COLO829 (cell line): ENCODE measurements around the gene OR51B4.
"Not testable (repeated sequence)": the region's sequence is repeated elsewhere in the genome, so short reads cannot be mapped to it uniquely, and the experiment has no call there.

ENCODE experiments used
- DNase-seq: peaks from one replicate; pipeline ENCODE4 v3.0.0; 2012; ENCODE audit warnings: low spot score

OR51B4 gene, protein sequence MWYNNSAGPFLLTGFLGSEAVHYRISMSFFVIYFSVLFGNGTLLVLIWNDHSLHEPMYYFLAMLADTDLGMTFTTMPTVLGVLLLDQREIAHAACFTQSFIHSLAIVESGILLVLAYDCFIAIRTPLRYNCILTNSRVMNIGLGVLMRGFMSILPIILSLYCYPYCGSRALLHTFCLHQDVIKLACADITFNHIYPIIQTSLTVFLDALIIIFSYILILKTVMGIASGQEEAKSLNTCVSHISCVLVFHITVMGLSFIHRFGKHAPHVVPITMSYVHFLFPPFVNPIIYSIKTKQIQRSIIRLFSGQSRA

DNA sequence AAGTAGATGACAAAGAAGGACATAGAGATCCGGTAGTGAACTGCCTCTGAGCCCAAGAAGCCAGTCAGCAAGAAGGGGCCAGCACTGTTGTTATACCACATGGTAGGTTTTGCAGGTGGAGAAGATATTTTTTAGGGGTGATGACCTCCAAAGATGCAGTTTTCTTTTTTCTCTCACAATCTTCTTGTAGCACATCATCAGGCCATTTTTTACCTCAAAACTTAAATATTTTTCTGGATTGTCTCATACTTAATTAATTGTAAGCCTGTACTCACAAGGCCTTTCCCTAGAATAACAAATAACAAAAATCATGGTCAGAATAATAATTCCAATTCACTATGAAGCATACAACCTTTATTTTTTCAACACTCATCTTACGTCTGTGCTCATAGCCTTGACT is at the start of gene OR51B4:
Gene OR51B4 (minus strand): TSS at position 101 of the 400 bp plus-strand sequence. CDS start 0 bp downstream, at position 101.
- no peak for DNase-seq

DNA sequence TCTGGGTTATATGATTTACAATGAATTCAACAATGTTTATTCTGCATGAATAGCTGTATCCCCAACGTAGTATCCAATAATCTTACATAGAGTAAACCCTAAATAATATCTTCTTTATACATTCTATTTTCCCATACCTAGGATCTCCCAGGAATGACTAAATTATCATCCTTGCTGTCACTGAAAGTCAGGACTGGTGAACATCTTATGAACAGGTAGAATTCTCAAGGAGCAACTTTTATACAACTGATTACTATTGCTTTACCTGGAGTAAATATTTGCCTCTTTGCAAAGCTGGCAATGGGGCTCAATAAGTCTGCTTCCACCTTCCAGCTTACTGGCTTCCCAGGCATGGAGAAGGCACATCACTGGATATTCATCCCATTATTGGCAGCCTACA is 49.5 kb upstream of the OR51B4 start, which contains the start of gene OR51B6:
Gene OR51B6 (plus strand): TSS at position 301 of the 400 bp plus-strand sequence. CDS start 0 bp downstream, at position 301.
- no peak for DNase-seq

DNA sequence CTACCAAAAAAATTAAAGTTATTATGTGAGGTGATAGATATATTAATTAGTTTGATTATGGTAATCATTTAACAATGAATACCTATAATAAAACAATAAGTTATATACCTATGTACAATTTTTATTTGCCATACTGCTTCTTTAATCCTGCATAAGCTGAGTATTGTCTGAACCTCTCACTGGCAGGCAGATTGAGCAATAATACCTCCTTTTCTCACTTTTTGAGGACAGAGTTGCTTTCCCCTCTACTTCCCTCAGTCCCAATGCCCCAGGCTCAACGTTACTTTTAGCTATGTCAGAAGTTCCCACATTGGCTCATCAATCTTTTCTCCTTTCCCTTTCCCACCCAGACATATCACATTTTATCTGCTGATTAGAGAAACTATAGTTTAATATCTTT is 47.8 kb upstream of the OR51B4 start:
- DNase-seq = no peak

DNA sequence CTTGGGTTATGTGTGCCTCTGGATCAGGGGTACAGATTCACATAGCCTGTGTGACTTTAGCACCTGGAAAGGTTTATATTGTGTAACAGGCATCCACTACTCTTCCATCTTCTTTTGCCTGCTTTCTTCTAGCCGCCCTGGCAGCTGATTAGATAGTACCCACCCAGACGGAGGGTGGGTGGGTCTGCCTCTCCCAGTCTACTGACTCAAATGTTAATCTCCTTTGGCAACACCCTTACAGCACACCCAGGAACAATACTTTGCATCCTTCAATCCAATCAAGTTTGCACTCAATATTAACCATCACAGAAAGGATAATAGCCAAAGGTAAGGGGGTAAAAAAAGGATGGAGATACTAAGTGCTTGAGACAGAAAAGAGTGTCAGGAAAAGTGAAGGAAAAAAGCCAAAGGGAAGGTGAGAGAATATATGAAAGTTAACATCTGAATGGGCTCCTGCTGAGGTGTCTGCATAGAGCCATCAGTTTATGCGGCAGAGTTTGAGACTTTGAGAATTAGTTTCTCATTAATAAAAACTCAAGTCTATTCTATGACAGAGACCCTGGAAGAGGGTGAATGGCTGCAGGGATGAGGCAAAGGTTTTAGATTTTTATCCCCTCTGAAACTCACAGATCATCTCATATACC is 46.9 kb upstream of the OR51B4 start:
- no peak for DNase-seq

DNA sequence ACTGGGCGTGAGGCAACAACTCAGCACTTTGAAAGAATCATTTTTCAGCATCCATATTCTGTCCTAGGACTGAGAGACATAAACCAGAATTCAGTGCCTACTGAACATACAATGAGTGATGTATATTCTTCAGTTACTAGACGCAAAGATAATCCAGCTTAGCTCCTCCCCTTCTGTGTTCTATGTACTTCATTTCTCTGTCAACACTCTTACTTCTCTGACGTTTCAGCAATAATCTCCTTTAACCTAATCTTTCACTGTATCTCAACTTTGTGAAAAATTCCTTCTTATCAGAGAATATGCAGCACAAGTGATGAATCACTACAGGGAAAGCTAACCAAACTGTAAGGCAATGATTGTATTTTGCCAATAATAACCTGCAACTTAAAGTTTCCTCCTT is 44.1 kb upstream of the OR51B4 start:
- DNase-seq = no peak

DNA sequence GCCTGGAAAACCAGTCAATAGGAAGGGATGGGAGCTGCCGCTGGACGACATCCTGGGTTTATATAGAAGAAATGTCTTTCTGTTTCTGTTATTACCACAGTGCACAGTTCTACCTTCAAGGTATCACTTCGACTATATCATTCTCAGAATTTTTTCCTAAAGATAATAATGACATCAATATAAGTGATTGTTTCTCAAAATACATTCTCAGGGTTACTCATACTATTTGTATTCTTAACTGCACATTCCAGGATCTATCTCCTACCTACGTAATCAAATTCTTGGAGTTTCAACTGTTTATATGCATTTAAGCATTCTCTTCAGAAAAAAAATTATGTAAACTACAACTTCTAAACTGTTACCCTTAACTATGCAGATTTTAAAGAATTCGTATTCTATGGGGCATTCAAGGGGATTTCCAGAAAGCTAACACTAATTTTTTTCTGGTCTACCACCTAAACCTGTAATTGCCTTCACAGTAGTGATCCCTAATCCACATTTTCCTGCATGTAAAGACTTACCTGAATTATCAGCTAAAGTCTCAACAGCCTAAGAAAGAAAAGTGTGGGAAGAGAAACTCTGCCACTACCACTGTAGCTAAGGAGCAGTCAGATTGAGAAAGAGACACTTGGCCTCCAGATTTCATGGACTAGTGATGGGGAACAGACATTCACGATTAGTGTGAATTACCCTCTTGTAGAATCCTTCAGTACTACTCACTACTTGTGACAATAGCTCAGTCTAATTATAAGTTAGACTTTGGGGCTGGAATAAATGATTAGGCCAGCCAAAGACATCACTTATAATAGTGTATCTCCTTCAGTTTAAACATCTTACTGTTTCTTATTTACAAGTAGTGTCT is 42.0 kb upstream of the OR51B4 start, which contains the start of gene OR51B5:
Gene OR51B5 (minus strand): TSS at position 51 of the 862 bp plus-strand sequence. CDS start 0 bp downstream, at position 51.
- DNase-seq = no peak

DNA sequence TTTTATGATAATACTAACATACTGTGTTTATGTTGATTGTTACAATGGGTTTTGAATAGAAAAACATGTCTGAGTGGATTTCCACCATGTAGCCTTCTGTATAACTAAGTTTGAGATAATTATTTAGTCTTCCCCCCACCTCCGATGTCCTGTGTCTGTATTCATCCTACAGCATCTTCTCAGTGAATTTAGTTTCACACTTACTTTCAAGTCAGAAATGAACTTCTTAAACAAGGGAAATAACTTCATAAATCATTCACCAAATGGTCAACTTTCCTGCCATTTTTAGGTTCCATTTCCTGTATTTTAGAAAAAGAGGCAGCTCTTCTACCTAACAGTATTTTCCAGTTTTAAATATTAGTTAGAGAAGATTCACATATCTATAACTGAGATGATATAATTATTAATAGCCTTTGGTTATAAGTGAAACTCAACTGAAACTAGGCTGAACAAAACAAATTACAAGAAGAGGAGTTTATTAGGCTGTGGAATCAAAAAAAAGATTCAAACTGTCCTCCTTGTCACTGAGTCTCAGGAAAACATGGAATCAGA is 38.1 kb upstream of the OR51B4 start:
- DNase-seq = no peak

DNA sequence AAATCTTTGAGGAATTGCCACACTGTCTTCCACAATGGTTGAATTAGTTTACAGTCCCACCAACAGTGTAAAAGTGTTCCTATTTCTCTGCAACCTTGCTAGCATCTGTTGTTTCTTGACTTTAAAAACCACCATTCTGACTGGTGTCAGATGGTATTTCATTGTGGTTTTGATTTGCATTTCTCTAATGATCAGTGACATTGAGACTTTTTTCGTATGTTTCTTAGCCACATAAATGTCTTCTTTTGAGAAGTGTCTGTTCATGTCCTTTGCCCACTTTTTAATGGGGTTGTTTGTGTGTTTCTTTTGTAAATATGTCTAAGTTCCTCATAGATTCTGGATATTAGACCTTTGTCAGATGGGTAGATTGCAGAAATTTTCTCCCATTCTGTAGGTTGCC is 35.5 kb upstream of the OR51B4 start:
- not testable (repeated sequence) for DNase-seq

DNA sequence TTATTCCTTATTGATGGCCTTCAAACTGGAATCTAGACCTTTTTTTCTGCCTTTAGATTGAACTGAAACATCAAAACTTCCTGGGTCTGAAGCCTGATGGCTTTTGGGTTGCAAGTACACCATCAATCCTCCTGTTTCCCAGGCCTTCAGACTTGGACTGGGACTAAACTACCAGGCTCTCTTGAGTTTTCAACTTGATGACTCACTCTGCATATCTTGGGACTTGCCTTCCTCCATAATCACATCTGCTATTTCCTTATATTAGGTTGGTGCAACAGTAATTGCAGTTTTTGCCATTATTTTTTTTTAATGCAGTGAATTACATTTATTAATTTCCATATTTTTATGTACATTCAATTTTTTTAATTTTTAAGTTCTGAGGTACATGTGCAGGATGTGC is 34.6 kb upstream of the OR51B4 start:
- no peak for DNase-seq

DNA sequence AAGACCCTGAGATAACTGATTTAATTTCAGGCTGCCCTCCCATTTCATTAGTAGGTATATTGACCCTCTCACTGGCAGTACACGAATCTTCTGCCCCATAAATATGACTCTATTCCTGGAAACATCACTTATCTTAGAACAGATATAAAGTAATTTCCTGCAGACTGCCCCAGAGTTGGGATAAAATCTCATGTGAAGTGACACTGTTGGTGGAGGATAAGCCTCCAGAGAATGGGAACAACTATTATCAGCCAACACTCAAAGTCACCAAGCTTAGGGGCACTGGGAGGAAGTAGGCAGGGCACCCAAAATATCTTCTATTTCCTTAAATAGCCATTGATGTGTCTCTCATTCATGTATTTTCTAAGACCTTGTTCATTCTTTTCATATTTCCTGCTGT is 33.4 kb upstream of the OR51B4 start:
- no peak for DNase-seq

DNA sequence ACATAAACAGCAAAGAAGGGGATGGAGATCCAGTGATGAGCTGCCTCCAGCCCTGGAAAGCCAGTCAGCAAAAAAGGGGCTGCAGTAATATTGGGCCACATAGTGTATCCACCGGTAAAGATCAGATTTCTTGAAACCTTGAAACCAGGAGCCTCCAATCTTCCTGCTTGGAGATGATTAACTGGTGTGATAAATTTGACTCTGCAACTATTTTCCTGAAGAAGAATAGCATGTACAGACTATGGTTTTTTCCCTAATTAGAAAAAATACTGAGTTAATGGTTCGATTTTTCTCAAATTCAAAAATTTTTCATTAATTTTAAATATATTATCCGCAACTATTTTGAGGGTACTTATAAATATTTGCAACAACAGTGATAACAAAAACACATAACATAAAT is 22.5 kb upstream of the OR51B4 start, which contains the start of gene OR51B2:
Gene OR51B2 (minus strand): TSS at position 101 of the 400 bp plus-strand sequence. CDS start 0 bp downstream, at position 101.
- DNase-seq = no peak

DNA sequence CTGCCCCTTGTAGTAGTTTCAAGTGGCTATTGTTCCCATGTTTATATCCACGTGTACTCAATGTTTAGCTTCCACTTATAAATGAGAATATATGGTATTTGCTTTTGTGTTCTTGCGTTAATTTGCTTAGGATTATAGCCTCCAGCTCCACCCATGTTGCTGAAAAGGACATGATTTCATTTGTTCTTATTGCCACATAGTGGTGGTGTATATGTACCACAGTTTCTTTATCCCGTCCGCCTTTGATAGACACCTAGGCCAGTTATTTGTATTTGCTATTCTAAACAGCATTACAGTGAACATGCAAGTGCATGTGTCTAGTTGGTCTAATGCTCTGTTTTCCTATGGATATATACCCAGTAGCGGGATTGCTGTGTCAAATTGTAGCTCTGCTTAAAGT is 15.5 kb upstream of the OR51B4 start:
- DNase-seq = no peak

DNA sequence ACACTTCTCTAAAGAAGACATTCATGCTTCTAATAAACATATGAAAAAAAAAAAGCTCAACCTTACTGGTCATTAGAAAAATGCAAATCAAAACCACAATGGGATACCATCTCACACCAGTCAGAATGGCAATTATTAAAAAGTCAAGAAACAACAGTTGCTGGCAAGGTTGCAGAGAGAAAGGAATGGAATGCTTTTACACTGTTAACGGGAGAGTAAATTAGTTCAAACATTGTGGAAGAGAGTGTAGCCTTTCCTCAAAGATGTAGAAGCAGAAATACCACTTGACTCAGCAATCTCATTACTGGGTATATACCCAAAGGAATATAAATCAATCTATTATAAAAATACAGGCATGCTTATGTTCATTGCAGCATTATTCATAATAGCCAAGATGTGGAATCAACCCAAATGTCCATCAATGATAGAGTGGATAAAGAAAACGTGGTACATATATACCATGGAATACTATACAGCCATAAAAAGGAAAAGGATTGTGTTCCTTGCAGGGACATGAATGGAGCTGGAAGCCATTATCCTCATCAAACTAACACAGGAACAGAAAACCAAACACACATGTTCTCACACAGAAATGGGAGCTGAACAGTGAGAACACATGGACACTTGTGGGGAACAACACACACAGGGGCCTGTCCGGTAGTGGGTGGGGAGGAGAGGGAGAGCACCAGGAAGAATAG is 11.7 kb upstream of the OR51B4 start:
- DNase-seq = not testable (repeated sequence)

DNA sequence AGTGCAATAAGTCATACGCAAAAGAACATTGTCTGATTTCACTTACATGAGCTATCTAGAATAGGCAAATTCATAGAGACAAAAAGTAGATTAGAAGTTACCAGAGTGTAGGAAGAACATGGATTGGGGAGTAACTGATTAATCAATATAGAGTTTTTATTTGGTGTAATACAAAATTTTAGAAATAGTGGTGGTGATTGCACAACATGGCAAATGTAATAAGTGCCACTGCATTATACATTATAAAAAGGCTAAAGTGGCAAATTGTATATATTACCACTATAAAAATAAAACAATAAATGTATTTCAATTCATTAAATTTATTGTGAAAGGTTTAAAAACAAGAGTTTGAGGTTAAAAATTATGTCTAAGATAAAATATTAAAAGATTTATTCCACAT is 8.7 kb upstream of the OR51B4 start:
- DNase-seq = no peak

DNA sequence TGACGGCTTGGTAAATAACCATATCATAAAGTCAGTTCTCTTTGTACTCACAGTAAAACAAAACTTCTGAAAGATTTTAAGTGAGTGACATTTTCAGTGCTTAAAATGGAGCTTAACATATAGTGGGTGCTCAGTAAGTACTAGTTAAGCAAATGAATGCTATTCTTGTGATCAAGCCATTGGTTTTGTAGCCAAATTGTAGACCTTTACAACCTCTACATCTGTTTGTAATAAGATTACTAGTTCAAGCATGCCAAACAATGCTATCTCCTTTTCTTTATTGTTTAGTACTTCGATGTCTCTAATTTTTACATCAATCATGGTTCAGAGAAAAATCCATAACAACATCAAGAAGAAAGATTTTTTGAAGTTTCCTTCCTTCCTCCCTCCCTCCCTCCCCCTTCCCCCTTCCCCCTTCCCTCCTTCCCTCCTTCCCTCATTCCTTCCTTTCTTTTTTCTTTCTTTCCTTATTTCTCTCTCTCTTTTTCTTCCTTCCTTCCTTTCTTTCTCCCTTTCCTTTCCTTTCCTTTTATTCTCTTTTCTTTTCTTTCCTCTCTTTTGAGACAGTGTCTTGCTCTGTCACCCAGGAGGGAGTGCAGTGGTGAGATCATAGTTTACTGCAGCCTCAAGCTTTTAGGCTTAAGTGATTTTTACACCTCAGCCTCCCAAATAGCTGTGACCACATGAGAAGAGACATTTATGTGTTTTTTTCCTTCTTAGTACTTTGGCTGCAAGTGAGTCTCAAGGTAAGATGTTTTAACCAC is 5.7 kb upstream of the OR51B4 start:
- DNase-seq = no peak

DNA sequence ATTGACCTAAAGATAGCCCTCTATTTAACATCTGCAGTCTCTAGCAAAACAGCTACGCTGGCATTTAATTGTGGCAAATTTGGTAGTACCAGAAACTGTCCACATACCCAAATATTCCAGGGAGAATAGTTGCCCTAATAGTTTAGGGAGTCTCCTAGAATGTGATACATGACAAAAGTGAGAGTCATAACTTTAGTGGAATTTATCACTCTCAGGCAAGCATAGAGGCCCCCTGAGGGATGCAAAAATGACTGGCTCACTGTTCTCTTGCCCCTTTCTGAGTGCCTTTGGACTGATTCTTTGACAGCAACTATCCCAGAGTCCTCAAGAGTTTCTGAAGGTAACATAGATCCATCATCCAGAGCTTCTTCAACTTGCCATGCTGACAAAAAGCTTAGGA is 2.3 kb upstream of the OR51B4 start:
- DNase-seq = no peak

DNA sequence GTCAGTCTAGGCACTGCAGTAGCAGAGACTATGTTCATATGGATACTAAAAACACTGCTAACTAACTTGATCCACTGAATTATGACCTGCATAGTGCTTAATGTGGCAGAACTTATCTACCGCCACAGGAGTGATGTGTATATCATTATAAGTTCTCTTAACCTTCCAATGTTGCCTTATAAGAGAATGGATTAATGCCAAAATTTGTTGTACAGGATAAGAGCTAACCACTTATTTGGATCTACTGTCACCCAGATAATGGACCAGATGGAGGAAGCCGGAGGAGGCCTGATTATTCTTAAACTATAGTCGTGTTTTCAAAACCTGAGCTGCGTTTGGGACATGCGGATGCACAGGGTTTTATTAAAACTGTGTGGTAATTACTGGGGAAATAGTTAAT is 1.9 kb upstream of the OR51B4 start:
- DNase-seq = no peak

DNA sequence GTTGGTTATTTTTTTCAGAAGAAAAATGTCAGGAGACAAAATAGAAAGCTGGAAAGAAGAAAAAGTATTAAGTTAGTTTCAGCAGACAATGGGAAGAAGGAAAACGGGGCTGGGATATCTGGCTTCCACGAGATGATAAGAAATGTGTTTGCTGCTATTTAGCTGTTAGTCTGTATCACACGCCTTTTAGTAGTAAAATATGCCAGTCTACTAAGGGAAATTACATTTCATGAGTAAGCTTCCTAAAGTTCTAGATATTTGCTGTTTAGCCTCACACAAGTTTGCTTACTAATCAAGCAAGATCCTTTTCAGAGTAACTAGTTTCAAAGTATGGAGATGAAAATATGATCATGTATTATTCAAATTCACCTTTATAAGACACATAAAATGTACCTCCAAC is 1.5 kb downstream of the OR51B4 start:
- no peak for DNase-seq

DNA sequence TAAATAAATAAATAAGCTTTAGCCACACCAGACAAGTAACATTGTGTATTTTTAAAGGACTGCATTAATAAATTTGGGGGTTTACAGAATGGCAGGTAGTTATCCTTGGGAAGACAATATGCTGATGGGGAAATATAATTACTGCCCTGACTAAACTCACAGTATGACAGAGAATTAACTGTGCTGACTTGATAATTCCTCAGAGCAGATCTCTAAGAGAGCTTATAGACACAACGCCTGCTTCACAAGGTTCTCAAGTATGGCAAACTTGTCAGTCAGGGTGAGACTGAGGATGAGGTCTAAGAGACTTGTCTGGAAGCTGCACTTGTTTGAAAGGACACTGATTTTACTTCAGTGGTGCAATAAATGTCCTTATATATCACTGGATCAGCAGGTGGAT is 3.3 kb downstream of the OR51B4 start:
- no peak for DNase-seq

DNA sequence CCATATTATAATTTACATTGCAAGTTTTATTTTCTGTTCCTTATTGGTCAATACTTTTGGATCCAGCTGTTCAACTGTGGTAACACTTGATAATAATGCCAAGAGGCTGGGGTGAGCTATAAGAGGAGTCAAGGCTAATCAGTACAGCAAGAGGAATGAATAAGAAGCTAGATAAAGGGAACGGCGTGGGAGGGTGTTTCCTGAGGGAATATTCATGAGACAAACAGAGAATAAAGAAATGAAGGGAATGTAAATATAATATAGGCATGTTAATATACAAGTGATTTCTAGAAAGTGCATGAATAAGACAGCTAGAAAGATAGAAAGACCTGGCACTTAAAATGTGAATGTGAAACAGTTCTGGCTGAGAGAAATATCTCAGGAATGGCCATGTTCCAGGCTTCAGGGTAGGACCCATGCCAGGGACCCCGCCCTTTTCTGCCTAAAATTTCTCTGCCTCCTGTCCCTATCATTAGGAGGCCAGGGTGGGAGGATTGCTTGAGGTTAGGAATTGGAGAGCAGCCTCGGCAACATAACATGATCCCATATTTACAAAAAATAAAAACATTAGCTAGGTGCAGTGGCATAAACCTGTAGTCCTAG is 3.9 kb downstream of the OR51B4 start:
- no peak for DNase-seq
